Measurements from ENCODE around the gene HINT2. TPM values are rescaled to one million over a fixed set of nuclear protein-coding genes. Genes with fewer than 3 reads are reported as not detected.

The HINT2 gene
- total RNA-seq, 3 donors from 2014 or later: 28.7 to 31.9 (median 30.0) TPM

DNA sequence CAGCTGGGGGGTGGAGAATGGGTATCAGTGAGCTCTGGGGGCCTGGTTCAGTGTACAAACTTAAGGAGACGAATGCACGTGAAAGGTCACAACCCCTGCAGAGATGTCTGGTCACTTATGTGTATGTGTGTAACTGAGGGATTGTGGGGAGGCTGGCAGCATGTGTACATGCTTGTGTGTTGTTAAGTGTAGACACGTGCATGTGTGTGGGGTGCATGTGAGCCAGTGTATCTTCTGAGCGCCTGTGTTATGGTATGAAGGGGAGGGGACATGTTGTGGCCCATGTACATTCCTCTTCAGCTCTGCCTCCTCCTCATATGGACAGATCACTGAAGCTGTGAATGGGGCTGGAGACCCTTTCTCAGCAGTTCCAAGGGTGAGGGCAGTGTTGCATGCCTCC, 16.2 kb upstream of the HINT2 start:
- Mint-ChIP-seq H3K9me3 (no peaks in the 10 kb centered on the region), H3K4me3 (no peak overlapping the region), H3K4me1 (ENCODE audit: low read depth) (peaks cover 30% of the 10 kb centered on the region), H3K36me3 (ENCODE audit: insufficient read depth) (no peaks in the 10 kb centered on the region), H3K27me3 (ENCODE audit: low read depth) (no peaks in the 10 kb centered on the region)
- DNase-seq (no peak), ATAC-seq (no peak)

DNA sequence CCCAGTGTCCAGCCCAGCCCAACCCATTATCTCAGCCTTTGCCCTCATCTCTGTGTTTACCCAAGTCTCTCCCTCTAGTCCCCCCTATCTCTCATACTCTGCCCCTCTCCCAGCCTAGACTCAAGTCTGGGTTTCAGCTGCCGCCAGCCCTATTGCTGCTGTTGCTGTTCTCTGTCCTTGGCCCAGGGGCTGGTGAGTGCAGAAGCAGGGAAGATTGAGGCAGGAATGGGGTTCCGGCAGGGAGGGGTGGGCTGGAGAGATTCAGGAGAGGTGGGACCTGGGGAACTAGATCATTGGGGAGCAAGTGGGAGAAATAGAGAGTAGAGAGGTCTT, 14.9 kb upstream of the HINT2 start:
- no peaks in the 10 kb centered on the region for H3K9me3 Mint-ChIP-seq
- peaks cover 33% of the 10 kb centered on the region for H3K4me1 Mint-ChIP-seq (ENCODE audit: low read depth)
- peak overlapping the region; percentile 74 for H3K4me3 Mint-ChIP-seq
- DNase-seq: no peak
- no peaks in the 10 kb centered on the region for H3K27me3 Mint-ChIP-seq (ENCODE audit: low read depth)
- ATAC-seq: no peak
- H3K36me3 Mint-ChIP-seq (ENCODE audit: insufficient read depth): no peaks in the 10 kb centered on the region

- DNase-seq (peak; percentile 94), ATAC-seq (peak; percentile 97 to 98)
- Mint-ChIP-seq H3K9me3 (no peaks in the 10 kb centered on the region), H3K4me3 (peak within 1 kb of the TSS; percentile 97), H3K4me1 (ENCODE audit: low read depth) (peaks cover 28% of the 10 kb centered on the region), H3K27me3 (ENCODE audit: low read depth) (no peaks in the 10 kb centered on the region), H3K36me3 (ENCODE audit: insufficient read depth) (no peaks in the 10 kb centered on the region)
Measured at GRCh38 chr9:35829084-35829763, 14.4 kb upstream of the HINT2 start, which contains the start of gene TMEM8B. TMEM8B (plus strand) TSS chr9:35829228; CDS start chr9:35829448, 220 bp downstream.

DNA sequence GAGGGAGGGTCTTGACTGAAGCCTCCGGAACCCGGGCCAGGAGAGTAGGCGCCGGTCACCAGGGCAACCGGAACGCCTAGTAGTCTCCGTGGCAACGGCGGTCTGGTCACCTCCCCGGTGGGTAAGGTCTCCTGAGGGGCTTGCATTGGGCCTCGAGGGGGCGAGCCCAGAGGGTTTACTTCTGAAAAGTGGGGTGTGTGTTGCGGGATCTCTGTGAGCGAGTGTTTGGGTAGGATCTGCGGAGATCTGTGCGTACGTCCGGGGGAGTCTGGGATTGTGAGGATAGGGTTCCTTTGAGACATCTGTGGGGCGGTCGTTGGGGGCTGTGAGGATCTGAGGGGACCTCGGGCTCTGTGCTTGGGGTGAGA, 13.9 kb upstream of the HINT2 start, which contains the start of gene FAM221B:
FAM221B (minus strand) TSS at position 17 of the 368 bp plus-strand sequence. CDS start 2,571 bp downstream, outside the sequence.
- DNase-seq (no peak), ATAC-seq (peak; percentile 6 to 8)
- H3K4me1 Mint-ChIP-seq (ENCODE audit: low read depth): peaks cover 28% of the 10 kb centered on the region
- H3K36me3 Mint-ChIP-seq (ENCODE audit: insufficient read depth): no peaks in the 10 kb centered on the region
- no peaks in the 10 kb centered on the region for H3K27me3 Mint-ChIP-seq (ENCODE audit: low read depth)
- no peaks in the 10 kb centered on the region for H3K9me3 Mint-ChIP-seq
- H3K4me3 Mint-ChIP-seq: peak within 1 kb of the TSS; percentile 97

- Mint-ChIP-seq H3K27me3 (ENCODE audit: low read depth) (no peaks in the 10 kb centered on the region), H3K9me3 (no peaks in the 10 kb centered on the region), H3K4me1 (ENCODE audit: low read depth) (peaks cover 28% of the 10 kb centered on the region), H3K4me3 (peak overlapping the region; percentile 97), H3K36me3 (ENCODE audit: insufficient read depth) (no peaks in the 10 kb centered on the region)
- DNase-seq (no peak), ATAC-seq (no peak)
Measured at GRCh38 chr9:35827486-35827885, 12.6 kb upstream of the HINT2 start.

GRCh38 chr9:35826071-35826701, 11.3 kb upstream of the HINT2 start:
- H3K27me3 Mint-ChIP-seq (ENCODE audit: low read depth): no peaks in the 10 kb centered on the region
- H3K4me3 Mint-ChIP-seq: no peak overlapping the region
- H3K4me1 Mint-ChIP-seq (ENCODE audit: low read depth): peaks cover 26% of the 10 kb centered on the region
- ATAC-seq (peak; percentile 34 to 37), DNase-seq (no peak)
- H3K9me3 Mint-ChIP-seq: no peaks in the 10 kb centered on the region
- H3K36me3 Mint-ChIP-seq (ENCODE audit: insufficient read depth): no peaks in the 10 kb centered on the region

DNA sequence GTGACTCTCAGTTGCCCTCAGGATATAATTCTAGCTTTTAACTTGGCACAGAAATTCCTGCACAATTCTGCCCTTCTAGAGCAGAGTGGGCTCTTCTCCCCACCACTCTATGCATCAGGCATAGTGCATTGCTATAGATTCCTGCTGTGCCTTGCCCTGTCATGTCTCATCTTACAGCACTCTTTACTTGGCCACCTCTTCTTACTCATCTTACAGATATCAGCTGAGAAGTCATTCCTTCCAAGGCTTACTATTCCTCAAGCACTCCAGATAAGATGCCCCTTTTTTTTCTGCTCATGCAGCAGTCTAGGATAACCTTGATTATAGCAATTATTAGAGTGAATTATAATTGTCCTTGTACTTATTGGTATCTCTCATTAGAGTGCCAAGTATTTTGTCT, 8.1 kb upstream of the HINT2 start:
- H3K27me3 Mint-ChIP-seq (ENCODE audit: low read depth): peaks cover 2% of the 10 kb centered on the region
- no peaks in the 10 kb centered on the region for H3K9me3 Mint-ChIP-seq
- DNase-seq: no peak
- no peaks in the 10 kb centered on the region for H3K36me3 Mint-ChIP-seq (ENCODE audit: insufficient read depth)
- ATAC-seq: no peak
- H3K4me1 Mint-ChIP-seq (ENCODE audit: low read depth): peaks cover 5% of the 10 kb centered on the region
- H3K4me3 Mint-ChIP-seq: no peak overlapping the region

DNA sequence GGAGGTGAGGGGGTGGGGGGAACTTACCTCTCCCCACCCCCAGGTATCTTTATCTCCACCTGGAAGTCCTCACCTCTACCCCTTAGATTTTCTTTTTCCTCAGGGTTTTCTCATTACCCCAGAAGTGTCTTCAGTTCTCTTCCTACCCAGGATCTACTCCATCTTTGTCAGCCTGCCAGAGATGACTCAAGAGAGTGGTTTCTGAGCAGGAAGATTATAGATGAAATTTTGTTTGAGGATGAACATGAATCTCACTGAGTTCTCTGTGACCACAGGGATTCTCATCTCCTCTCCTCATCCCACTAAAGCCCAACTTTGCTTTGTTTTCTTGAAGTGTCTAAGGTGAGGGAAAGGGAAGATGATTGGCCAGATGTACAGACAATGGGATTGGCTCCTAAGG, 5.2 kb upstream of the HINT2 start:
- Mint-ChIP-seq H3K36me3 (ENCODE audit: insufficient read depth) (no peaks in the 10 kb centered on the region), H3K9me3 (no peaks in the 10 kb centered on the region), H3K4me3 (no peak overlapping the region), H3K27me3 (ENCODE audit: low read depth) (peaks cover 2% of the 10 kb centered on the region), H3K4me1 (ENCODE audit: low read depth) (peaks cover 4% of the 10 kb centered on the region)
- ATAC-seq: no peak
- no peak for DNase-seq

DNA sequence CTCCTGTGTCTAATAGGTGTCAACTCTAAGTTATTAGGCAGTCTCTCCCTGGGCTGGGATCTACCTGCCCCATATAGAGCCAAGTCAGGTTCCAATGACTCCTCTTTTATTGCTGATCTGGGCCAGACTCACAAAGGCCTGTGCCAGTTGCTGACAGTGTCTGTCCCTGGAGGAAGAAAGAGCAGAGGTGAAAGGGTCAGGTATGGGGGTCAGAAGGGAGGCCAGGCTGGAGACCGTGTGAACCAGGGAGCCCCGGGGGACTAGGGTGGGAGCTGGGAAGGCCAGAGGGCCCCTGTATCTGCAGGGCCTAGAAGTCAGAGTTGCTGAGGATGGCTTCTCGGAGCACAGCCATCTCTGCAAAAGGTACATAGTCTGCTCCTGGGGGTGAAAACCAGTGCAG, 3.5 kb upstream of the HINT2 start:
- Mint-ChIP-seq H3K36me3 (ENCODE audit: insufficient read depth) (no peaks in the 10 kb centered on the region), H3K27me3 (ENCODE audit: low read depth) (peaks cover 2% of the 10 kb centered on the region), H3K4me1 (ENCODE audit: low read depth) (peaks cover 14% of the 10 kb centered on the region), H3K4me3 (no peak overlapping the region), H3K9me3 (no peaks in the 10 kb centered on the region)
- ATAC-seq (no peak), DNase-seq (no peak)

DNA sequence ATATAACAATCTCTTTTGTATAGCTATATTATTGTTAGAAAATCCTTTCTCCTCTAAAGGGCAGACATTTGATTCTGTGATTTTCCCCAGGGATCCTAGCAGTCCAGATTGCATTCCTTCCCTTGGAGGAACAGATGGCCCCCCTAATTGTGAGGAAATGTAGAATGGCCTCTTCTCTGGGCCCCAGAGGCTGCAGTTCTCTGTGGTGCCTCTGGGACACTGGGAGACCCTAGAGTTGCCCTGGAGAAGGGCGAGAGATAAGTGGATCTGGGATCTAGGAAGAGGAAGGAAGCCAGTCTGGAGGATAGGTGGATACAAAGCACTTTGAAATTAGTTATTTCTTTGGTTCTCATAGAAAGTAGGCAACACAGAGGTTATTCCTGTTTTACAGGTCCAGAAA, 1.9 kb upstream of the HINT2 start:
- H3K4me3 Mint-ChIP-seq: peak overlapping the region; percentile 93
- no peaks in the 10 kb centered on the region for H3K9me3 Mint-ChIP-seq
- no peak for ATAC-seq
- no peaks in the 10 kb centered on the region for H3K36me3 Mint-ChIP-seq (ENCODE audit: insufficient read depth)
- peaks cover 2% of the 10 kb centered on the region for H3K27me3 Mint-ChIP-seq (ENCODE audit: low read depth)
- DNase-seq: no peak
- peaks cover 30% of the 10 kb centered on the region for H3K4me1 Mint-ChIP-seq (ENCODE audit: low read depth)

- peaks cover 32% of the 10 kb centered on the region for H3K4me1 Mint-ChIP-seq (ENCODE audit: low read depth)
Measured at GRCh38 chr9:35814106-35814840, 569 bp downstream of the HINT2 start.

GRCh38 chr9:35813434-35814105, 1.3 kb downstream of the HINT2 start:
- no peaks in the 10 kb centered on the region for H3K9me3 Mint-ChIP-seq
- ATAC-seq: no peak
- H3K27me3 Mint-ChIP-seq (ENCODE audit: low read depth): no peaks in the 10 kb centered on the region
- DNase-seq: no peak
- peaks cover 32% of the 10 kb centered on the region for H3K4me1 Mint-ChIP-seq (ENCODE audit: low read depth)
- peak overlapping the region; percentile 93 for H3K4me3 Mint-ChIP-seq
- H3K36me3 Mint-ChIP-seq (ENCODE audit: insufficient read depth): peaks cover 2% of the 10 kb centered on the region

More at GRCh38 chr9:35814106-35814840, 569 bp downstream of the HINT2 start:
- DNase-seq: no peak
- Mint-ChIP-seq H3K27me3 (ENCODE audit: low read depth) (peaks cover 2% of the 10 kb centered on the region), H3K9me3 (no peaks in the 10 kb centered on the region), H3K36me3 (ENCODE audit: insufficient read depth) (no peaks in the 10 kb centered on the region), H3K4me3 (peak overlapping the region; percentile 93)
- peak; percentile 2 to 8 for ATAC-seq

GRCh38 chr9:35812025-35812602, 2.7 kb downstream of the HINT2 start, which contains the start of gene SPAG8:
SPAG8 (minus strand) TSS chr9:35812262; CDS start chr9:35812147, 115 bp downstream.
- Mint-ChIP-seq H3K4me1 (ENCODE audit: low read depth) (peaks cover 32% of the 10 kb centered on the region), H3K4me3 (peak within 1 kb of the TSS; percentile 80), H3K36me3 (ENCODE audit: insufficient read depth) (peaks cover 3% of the 10 kb centered on the region), H3K27me3 (ENCODE audit: low read depth) (no peaks in the 10 kb centered on the region), H3K9me3 (no peaks in the 10 kb centered on the region)
- peak; percentile 65 to 72 for ATAC-seq
- peak; percentile 88 for DNase-seq
